Measurements from ENCODE around the gene C9orf50. TPM values are rescaled to one million over a fixed set of nuclear protein-coding genes. Genes with fewer than 3 reads are reported as not detected.

C9orf50 gene
- total RNA-seq, 1 experiment from 2014 or later, result not detected

DNA sequence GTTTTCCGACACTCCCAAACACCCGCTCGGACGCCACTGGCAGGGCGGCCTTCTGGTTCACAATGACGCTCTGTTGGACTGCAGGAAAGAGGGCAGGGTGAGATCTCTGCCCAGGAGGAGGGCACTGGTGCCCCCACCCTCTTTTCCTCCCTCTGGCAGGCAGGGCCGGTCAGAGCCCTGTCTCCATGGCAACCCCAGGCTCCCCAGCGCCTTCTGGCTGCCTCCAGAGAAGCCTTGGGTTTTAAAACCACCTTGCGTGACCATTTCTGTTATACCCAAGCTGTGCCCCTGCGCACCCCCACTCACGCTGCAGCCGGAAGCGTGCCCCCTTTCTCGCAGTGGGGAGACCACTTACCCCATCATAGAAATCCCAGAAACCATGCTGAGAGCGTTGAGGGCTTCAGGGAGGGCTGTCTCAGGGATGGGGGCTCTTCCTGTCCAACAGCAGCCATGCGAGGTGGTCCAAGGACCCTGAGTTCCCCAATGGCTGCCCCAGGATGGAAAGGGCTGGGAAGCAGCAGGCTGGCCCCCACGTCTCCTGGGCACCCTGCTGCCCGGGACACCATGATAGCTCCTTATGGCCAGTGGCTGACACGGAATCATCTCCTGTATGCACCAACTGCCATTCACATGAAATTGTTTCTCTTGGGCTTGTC is 7.3 kb downstream of the C9orf50 start:
- H3K4me2 ChIP-seq, result no peak overlapping the region
- no peaks in the 10 kb centered on the region for H3K9me3 ChIP-seq (ENCODE audit: insufficient read depth, low read depth)
- POLR2A ChIA-PET (ENCODE audit: unreplicated experiment), result interaction anchor here (0.5 kb wide), 1 partner anchor 440 kb away, joined by 3 read pairs; no protein-coding TSS in a partner anchor
- CTCF ChIA-PET, result interaction anchor here (0.6 kb wide), 2 partner anchors 231 to 476 kb away, joined by 3 read pairs; no protein-coding TSS in a partner anchor
- no peaks in the 10 kb centered on the region for H3K79me2 ChIP-seq (ENCODE audit: low read depth)
- peaks cover 27% of the 10 kb centered on the region for H3K4me1 ChIP-seq (replicated peaks; ENCODE audit: insufficient read depth)
- no peak overlapping the region for H3K27ac ChIP-seq
- no peak overlapping the region for H2AFZ ChIP-seq
- H4K20me1 ChIP-seq (ENCODE audit: insufficient read depth), result no peaks in the 10 kb centered on the region
- no peaks in the 10 kb centered on the region for H3K27me3 ChIP-seq (ENCODE audit: insufficient read depth, low read depth)
- H3K9me2 ChIP-seq (ENCODE audit: insufficient read depth), result no peaks in the 10 kb centered on the region
- no TSS peak for BruUV-seq (replicated peaks)
- no peak for DNase-seq
- H3F3A ChIP-seq (ENCODE audit: insufficient read depth, low read depth), result peaks cover 7% of the 10 kb centered on the region
- intact Hi-C loops (cut with micrococcal nuclease; ENCODE audit: unreplicated experiment), result loop anchor here (5.0 kb wide), 1 partner anchor 251 kb away; no protein-coding TSS in a partner anchor
- H3K36me3 ChIP-seq (ENCODE audit: low read depth), result no peaks in the 10 kb centered on the region
- no peak overlapping the region for H3K4me3 ChIP-seq
- TF ChIP-seq, protein P1, sequence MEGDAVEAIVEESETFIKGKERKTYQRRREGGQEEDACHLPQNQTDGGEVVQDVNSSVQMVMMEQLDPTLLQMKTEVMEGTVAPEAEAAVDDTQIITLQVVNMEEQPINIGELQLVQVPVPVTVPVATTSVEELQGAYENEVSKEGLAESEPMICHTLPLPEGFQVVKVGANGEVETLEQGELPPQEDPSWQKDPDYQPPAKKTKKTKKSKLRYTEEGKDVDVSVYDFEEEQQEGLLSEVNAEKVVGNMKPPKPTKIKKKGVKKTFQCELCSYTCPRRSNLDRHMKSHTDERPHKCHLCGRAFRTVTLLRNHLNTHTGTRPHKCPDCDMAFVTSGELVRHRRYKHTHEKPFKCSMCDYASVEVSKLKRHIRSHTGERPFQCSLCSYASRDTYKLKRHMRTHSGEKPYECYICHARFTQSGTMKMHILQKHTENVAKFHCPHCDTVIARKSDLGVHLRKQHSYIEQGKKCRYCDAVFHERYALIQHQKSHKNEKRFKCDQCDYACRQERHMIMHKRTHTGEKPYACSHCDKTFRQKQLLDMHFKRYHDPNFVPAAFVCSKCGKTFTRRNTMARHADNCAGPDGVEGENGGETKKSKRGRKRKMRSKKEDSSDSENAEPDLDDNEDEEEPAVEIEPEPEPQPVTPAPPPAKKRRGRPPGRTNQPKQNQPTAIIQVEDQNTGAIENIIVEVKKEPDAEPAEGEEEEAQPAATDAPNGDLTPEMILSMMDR (conservative IDR thresholded peaks at IDR 0.05), result no peak
- no peak for TF ChIP-seq EZH2 (IDR thresholded peaks at IDR 0.05; ENCODE audit: low read depth)

DNA sequence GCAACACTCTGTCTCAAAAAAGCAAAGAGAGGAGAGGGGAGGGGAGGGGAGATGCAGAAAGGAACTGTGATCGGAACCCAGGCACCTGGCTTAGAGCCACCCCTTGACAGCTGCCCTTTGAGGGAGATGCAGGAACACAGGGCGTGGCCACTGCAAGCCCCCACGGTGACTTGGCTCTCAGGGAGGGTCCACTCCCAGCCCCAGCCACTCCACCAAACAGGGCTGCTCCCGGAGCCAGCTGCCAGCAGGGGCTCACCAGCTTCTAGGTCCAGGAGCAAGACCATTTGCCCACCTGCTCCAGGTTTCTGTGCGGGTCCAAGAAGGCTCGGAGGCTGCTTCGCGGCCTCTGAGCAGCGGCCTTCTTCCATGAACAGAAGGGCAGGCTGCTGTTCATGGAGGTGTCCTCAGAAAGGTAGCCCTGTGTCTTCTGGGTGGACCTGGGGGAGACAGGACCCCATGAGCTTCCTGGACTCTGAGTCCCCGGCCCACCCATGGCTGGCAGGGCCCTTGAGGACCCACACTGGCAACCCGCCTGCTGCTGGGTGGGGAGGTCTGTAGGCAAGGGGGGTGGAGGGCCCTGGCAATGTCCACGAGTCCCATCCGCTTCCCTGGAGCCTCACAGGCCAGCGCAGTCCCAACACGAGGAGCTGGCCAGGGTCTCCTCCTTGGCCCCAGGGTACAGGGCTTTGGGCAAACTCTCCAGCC is 7.9 kb downstream of the C9orf50 start:
- Histone ChIP-seq H3K4me2 (no peak overlapping the region), H3K9me3 (ENCODE audit: insufficient read depth, low read depth) (no peaks in the 10 kb centered on the region), H3K4me3 (no peak overlapping the region), H2AFZ (no peak overlapping the region), H3K4me1 (replicated peaks; ENCODE audit: insufficient read depth) (peaks cover 30% of the 10 kb centered on the region), H3K27me3 (ENCODE audit: insufficient read depth, low read depth) (no peaks in the 10 kb centered on the region), H3K9me2 (ENCODE audit: insufficient read depth) (no peaks in the 10 kb centered on the region), H3K27ac (no peak overlapping the region), H3K36me3 (ENCODE audit: low read depth) (no peaks in the 10 kb centered on the region), H4K20me1 (ENCODE audit: insufficient read depth) (no peaks in the 10 kb centered on the region), H3F3A (ENCODE audit: insufficient read depth, low read depth) (peaks cover 14% of the 10 kb centered on the region), H3K79me2 (ENCODE audit: low read depth) (no peaks in the 10 kb centered on the region)
- intact Hi-C loops (cut with micrococcal nuclease; ENCODE audit: unreplicated experiment), result loop anchor here (5.0 kb wide), 1 partner anchor 251 kb away; no protein-coding TSS in a partner anchor
- DNase-seq, result no peak
- BruUV-seq (replicated peaks), result no TSS peak
- ChIA-PET POLR2A (ENCODE audit: unreplicated experiment) (no interaction called here), CTCF (interaction anchor here (0.6 kb wide), 2 partner anchors 230 to 475 kb away, joined by 3 read pairs; no protein-coding TSS in a partner anchor)
- TF ChIP-seq, protein P1 (conservative IDR thresholded peaks at IDR 0.05), result no peak
- no peak for TF ChIP-seq EZH2 (IDR thresholded peaks at IDR 0.05; ENCODE audit: low read depth)

DNA sequence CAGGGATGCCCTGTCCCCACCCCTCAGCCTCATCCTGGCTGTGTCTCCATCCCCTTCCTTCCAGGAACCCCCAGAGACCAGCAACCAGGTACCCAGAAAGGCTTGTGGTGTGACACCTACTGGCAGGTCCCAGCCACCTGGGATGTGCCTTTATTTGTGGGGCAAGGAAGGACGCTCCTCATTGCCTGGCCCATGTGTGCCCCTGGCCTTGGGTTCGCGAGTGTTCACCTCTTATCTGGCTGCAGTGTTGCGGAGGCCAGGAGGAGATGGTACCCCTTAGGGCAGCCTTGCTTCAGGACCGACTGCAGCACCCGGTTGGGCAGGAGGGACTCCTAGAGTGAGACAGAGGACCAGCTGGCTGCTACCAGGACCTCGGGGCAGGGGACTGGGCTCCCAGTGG is 8.8 kb downstream of the C9orf50 start:
- H3F3A ChIP-seq (ENCODE audit: insufficient read depth, low read depth), result peaks cover 19% of the 10 kb centered on the region
- H3K79me2 ChIP-seq (ENCODE audit: low read depth), result no peaks in the 10 kb centered on the region
- TF ChIP-seq, protein P1 (conservative IDR thresholded peaks at IDR 0.05), result no peak
- TF ChIP-seq EZH2 (IDR thresholded peaks at IDR 0.05; ENCODE audit: low read depth), result no peak
- no TSS peak for BruUV-seq (replicated peaks)
- no peaks in the 10 kb centered on the region for H3K9me3 ChIP-seq (ENCODE audit: insufficient read depth, low read depth)
- no peaks in the 10 kb centered on the region for H3K36me3 ChIP-seq (ENCODE audit: low read depth)
- no peak for DNase-seq
- no peak overlapping the region for H3K4me2 ChIP-seq
- ChIA-PET CTCF (interaction anchor here (0.7 to 1.1 kb wide), 2 partner anchors 154 to 473 kb away, joined by 3 to 4 read pairs; no protein-coding TSS in a partner anchor), POLR2A (ENCODE audit: unreplicated experiment) (no interaction called here)
- no peaks in the 10 kb centered on the region for H4K20me1 ChIP-seq (ENCODE audit: insufficient read depth)
- intact Hi-C loops (cut with micrococcal nuclease; ENCODE audit: unreplicated experiment), result loop anchor here (5.0 kb wide), 1 partner anchor 250 kb away; no protein-coding TSS in a partner anchor
- H3K27me3 ChIP-seq (ENCODE audit: insufficient read depth, low read depth), result no peaks in the 10 kb centered on the region
- no peak overlapping the region for H2AFZ ChIP-seq
- H3K4me1 ChIP-seq (replicated peaks; ENCODE audit: insufficient read depth), result peaks cover 29% of the 10 kb centered on the region
- no peak overlapping the region for H3K27ac ChIP-seq
- H3K4me3 ChIP-seq, result no peak overlapping the region
- H3K9me2 ChIP-seq (ENCODE audit: insufficient read depth), result no peaks in the 10 kb centered on the region
